ENCODE data around the gene NDUFA8. TPM values are rescaled to one million over a fixed set of nuclear protein-coding genes. Genes with fewer than 3 reads are reported as not detected.

NDUFA8 gene
- total and polyA plus RNA-seq, 2 experiments from 2014 or later, result 36.6 to 144 TPM

GRCh38 chr9:122121931-122122330 is 37.6 kb downstream of the NDUFA8 start:
- Histone ChIP-seq H4K20me1 (replicated peaks; ENCODE audit: insufficient read depth) (no peaks in the 10 kb centered on the region), H3K4me1 (ENCODE audit: insufficient read depth) (peaks cover 7% of the 10 kb centered on the region), H3K27ac (ENCODE audit: low read depth) (no peak overlapping the region), H3K79me2 (replicated peaks; ENCODE audit: insufficient read depth) (no peaks in the 10 kb centered on the region), H3K27me3 (ENCODE audit: insufficient read depth) (peaks cover 18% of the 10 kb centered on the region), H3K4me2 (no peak overlapping the region), H3K36me3 (ENCODE audit: insufficient read depth) (no peaks in the 10 kb centered on the region), H2AFZ (no peak overlapping the region), H3K4me3 (no peak overlapping the region), H3K9me2 (ENCODE audit: insufficient read depth) (no peaks in the 10 kb centered on the region), H3F3A (replicated peaks; ENCODE audit: low read depth) (no peaks in the 10 kb centered on the region)
- no peaks in the 10 kb centered on the region for H3K36me3 Mint-ChIP-seq (ENCODE audit: low read depth)
- no peaks in the 10 kb centered on the region; the same call in 2 of the 3 replicates for H3K9me3 Mint-ChIP-seq
- peaks cover 13% of the 10 kb centered on the region; the same call in 2 of the 3 replicates for H3K4me1 Mint-ChIP-seq
- no peak for TF ChIP-seq NANOG (IDR thresholded peaks at IDR 0.05; ENCODE audit: borderline replicate concordance)
- TF ChIP-seq, protein P1, sequence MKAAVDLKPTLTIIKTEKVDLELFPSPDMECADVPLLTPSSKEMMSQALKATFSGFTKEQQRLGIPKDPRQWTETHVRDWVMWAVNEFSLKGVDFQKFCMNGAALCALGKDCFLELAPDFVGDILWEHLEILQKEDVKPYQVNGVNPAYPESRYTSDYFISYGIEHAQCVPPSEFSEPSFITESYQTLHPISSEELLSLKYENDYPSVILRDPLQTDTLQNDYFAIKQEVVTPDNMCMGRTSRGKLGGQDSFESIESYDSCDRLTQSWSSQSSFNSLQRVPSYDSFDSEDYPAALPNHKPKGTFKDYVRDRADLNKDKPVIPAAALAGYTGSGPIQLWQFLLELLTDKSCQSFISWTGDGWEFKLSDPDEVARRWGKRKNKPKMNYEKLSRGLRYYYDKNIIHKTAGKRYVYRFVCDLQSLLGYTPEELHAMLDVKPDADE (IDR thresholded peaks at IDR 0.05), result no peak
- TF ChIP-seq CREB1 (CRISPR knock-in tag; IDR thresholded peaks at IDR 0.05; ENCODE audit: low read depth), result no peak
- no peak for TF ChIP-seq POLR2AphosphoS5 (IDR thresholded peaks at IDR 0.05; ENCODE audit: low read depth)
- TF ChIP-seq ZNF331 (CRISPR knock-in tag; IDR thresholded peaks at IDR 0.05; ENCODE audit: low read depth), result no peak
- TF ChIP-seq, protein P2, sequence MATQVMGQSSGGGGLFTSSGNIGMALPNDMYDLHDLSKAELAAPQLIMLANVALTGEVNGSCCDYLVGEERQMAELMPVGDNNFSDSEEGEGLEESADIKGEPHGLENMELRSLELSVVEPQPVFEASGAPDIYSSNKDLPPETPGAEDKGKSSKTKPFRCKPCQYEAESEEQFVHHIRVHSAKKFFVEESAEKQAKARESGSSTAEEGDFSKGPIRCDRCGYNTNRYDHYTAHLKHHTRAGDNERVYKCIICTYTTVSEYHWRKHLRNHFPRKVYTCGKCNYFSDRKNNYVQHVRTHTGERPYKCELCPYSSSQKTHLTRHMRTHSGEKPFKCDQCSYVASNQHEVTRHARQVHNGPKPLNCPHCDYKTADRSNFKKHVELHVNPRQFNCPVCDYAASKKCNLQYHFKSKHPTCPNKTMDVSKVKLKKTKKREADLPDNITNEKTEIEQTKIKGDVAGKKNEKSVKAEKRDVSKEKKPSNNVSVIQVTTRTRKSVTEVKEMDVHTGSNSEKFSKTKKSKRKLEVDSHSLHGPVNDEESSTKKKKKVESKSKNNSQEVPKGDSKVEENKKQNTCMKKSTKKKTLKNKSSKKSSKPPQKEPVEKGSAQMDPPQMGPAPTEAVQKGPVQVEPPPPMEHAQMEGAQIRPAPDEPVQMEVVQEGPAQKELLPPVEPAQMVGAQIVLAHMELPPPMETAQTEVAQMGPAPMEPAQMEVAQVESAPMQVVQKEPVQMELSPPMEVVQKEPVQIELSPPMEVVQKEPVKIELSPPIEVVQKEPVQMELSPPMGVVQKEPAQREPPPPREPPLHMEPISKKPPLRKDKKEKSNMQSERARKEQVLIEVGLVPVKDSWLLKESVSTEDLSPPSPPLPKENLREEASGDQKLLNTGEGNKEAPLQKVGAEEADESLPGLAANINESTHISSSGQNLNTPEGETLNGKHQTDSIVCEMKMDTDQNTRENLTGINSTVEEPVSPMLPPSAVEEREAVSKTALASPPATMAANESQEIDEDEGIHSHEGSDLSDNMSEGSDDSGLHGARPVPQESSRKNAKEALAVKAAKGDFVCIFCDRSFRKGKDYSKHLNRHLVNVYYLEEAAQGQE (IDR thresholded peaks at IDR 0.05; ENCODE audit: unreplicated experiment), result no peak
- TF ChIP-seq STAT1 (IDR thresholded peaks at IDR 0.05; ENCODE audit: unreplicated experiment), result no peak
- no peak for TF ChIP-seq JUNB (IDR thresholded peaks at IDR 0.05; ENCODE audit: unreplicated experiment)
- TF ChIP-seq, protein P3, sequence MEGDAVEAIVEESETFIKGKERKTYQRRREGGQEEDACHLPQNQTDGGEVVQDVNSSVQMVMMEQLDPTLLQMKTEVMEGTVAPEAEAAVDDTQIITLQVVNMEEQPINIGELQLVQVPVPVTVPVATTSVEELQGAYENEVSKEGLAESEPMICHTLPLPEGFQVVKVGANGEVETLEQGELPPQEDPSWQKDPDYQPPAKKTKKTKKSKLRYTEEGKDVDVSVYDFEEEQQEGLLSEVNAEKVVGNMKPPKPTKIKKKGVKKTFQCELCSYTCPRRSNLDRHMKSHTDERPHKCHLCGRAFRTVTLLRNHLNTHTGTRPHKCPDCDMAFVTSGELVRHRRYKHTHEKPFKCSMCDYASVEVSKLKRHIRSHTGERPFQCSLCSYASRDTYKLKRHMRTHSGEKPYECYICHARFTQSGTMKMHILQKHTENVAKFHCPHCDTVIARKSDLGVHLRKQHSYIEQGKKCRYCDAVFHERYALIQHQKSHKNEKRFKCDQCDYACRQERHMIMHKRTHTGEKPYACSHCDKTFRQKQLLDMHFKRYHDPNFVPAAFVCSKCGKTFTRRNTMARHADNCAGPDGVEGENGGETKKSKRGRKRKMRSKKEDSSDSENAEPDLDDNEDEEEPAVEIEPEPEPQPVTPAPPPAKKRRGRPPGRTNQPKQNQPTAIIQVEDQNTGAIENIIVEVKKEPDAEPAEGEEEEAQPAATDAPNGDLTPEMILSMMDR (conservative IDR thresholded peaks at IDR 0.05; ENCODE audit: low read depth in 2 of 2), result no peak
- TF ChIP-seq EZH2phosphoT487 (IDR thresholded peaks at IDR 0.05; ENCODE audit: unreplicated experiment), result no peak
- no peak for TF ChIP-seq ZNF462 (CRISPR knock-in tag; IDR thresholded peaks at IDR 0.05)
- no peak for TF ChIP-seq ZNF114 (CRISPR knock-in tag; IDR thresholded peaks at IDR 0.05)
- TF ChIP-seq EZH2 (IDR thresholded peaks at IDR 0.05; ENCODE audit: low read depth, unreplicated experiment), result no peak
- H3K27me3 Mint-ChIP-seq (ENCODE audit: insufficient read depth, low read depth, poor library complexity), result peaks cover 29% of the 10 kb centered on the region
- no peak overlapping the region for H3K4me3 Mint-ChIP-seq
- no peak overlapping the region for H3K27ac Mint-ChIP-seq
- no peak for DNase-seq (ENCODE audit: low spot score)
- no peak for ATAC-seq

Measured in GM23338 (cell line).